Stimulated activated CD4-positive, alpha-beta T cell treated with anti-CD3 and anti-CD28 coated beads, Interleukin-2, amount 100 ng/mL, for 24 hours (primary cell): ENCODE results near the gene DAAM1.

Experiments
- DNase-seq, 2 donors: peaks; one replicate each; pipeline ENCODE4 v3.0.0-alpha.2; 2020

Gene DAAM1

DNA sequence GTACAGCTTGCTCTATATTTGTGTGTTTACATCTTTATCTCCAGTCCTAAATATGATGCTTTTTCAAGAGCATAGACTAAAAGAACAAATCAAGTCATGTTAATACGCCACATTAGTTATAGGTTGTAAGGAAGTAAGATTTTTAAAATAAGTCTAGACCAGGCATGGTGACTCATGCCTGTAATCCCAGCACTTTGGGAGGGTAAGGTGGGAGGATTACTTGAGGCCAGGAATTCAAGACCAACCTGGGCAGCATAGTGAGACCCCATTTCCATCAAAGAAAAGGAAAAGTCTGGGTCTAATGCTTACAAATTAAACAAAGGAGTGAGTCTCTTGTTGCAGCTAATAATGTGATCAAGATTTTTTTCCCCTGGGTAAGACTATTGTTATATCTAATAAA is 157.9 kb downstream of the DAAM1 start:
- DNase-seq = no peak

DNA sequence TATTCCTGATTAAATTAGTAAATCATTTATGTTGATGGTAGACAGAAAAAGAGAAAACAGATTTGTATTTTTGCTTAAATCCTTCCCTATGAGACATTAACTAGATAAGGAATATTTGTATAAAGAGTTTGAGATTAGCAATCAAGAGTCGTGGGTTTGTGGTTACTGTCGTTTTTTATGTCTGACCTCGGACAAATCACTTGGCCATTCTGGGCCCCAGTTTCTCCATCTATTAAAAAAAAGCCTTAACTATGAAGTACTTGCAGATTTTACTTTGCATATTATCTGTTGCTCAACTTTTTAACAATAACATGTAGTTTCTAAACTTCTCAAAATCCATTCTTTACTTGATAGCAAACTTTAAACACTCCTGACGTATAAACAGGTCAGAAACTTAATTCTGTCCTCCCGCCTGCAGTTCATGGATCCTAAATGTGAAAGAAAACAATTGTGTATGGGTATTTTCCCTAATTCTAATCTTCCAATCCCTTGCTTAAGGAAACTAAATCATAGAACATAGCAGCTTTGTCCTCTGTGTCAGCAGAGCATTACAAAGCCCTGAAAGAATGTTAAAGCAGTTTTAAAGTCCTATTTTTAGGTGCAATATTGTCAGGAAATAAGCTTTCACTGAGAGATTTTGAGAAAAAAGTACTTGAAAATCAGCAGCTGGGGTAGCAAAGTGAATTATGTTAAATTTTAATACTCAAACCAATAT is 158.5 kb downstream of the DAAM1 start:
- no peak for DNase-seq

DNA sequence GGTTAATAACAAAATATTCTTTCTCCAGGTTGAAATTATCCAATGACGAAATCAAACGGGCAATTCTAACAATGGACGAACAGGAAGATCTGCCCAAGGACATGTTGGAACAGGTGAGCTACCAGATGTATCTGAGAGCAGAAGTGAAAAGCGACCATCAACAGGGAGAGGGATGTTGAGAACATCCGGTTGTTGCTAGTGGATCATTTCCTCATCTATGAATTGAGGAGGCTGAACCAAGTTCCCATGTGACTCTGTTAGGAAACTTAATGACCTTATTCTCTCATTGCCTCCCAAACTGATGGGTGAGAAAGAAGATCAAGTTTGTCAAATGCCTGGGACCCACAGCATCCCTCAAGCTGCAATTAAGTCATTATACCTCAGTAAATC is 159.0 kb downstream of the DAAM1 start:
- DNase-seq = no peak

DNA sequence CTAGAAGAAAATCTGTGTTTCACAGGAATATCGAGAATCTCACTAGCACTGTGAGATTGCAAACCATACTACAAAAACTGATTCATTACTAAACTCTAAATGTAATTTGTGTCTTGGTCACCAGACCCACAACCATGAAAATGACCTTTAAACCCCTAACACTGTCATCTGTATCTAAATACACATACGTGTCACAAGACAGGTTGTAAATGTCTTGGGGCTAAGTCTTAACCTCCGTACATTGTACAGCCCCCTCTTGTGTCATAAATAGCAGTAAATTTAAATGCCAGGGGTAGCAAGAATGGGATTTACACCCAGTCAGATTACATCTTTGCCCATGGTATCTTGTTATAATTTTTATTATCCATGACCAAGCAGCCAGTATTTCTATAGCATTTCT is 159.4 kb downstream of the DAAM1 start:
- DNase-seq = no peak

DNA sequence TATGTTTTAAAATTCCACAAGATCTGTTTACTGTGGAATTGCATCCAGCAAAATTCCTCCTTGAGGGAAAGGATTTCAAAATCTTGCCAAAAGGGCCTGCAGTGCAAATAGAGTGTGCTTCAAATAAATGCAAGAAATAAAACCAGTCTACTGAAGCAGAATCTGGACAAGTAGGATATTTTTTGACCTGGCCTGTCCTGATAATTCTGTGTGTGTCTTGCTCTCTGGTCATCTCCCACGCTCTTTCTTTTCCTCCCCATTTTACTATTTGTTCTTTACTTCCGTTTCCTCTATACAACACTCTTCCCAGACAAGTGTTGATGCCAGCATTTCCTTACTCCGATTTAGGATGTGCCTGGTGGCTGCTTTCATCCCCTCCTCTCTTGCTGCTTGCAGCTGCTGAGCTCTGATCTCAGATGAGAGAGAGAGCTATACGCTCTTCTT is 160.8 kb downstream of the DAAM1 start:
- DNase-seq = no peak

DNA sequence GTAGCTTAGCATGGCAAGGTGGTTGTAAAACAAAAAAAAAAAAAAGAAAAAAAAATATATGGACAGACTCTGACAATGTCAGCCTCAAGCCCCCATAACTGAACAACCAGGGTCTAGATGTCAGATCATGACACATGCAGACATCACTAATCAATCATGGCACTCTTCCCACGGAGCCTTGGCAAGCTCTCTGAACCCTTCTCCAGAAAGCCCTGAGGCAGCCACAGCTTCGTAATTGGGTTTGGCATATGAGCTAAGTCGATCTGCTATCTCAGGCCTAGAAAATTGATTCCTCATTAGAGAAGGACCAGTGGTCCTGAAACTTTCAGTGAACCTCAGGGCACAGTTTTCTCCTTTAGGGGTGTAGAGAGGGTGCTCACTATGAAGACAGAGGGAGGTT is 164.5 kb downstream of the DAAM1 start:
- no peak for DNase-seq

DNA sequence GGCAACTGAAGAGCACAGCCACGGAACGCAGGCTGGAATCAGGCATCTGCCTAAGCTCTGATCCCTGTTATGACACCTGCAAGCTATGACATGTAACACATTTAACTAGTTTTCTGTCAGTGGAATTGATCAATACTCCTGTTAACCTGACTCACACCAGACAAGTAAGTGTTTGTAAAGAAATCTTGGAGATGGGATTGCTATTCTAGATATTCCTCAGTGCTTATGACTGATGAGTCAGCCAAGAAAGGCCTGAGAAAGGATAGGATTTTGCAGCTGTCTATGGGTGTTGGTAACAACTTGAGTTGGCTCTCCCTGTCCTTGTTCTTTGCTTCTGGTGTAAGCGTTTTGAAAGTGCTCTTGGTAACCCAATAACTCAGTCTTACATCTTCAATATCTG is 166.2 kb downstream of the DAAM1 start:
- DNase-seq = no peak

DNA sequence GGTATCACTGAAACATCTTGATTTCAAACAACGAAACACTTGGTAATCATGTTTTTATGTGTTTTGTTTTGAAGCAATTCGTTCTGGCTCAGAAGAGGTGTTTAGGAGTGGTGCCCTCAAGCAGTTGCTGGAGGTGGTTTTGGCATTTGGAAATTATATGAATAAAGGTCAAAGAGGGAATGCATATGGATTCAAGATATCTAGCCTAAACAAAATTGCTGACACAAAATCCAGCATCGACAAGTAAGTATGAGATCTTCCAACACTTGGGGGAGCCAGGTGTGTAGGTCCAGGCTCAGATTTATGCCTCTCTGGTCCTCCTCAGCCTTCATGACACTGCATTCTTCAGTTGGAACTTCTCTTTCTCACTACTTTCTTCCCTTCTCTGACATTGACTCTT is 166.6 kb downstream of the DAAM1 start:
- DNase-seq = no peak

DNA sequence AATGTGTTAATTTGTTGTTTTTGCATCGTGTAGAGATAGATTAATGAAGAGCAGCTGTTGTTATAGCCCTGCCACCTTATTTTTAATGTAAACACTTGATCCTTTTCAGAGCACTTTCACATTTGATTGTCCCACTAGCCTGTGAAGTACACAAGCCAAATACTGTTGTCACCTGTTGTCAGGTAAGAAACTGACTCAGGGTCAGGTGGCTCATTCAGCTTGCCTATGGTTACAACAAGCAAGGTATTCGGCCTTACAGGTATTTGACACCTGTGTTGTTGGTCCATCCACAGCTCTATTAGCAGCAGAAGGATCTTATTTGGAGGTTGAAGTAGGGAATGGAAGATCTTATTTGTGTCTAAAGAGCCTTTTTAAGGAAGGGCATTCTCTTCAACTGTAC is 167.8 kb downstream of the DAAM1 start:
- DNase-seq = no peak

DNA sequence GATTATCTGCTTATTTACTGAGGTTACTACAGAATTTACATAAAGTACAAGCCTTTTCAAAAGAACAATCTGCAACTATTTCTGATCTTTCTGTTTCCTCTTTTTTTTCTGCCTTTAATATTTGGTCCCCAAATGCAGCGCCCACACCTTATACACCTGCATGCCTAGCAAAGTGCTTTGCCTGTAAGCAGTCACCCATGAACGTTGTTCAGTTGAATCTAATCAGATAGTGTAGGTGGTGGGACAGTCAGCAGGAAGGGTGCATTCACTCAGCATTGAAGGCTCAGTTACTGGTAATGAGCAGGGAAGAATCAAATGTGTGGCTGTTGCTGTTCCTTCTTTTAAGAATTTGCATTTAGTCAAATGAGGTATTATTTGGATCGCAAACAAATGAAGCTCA is 168.3 kb downstream of the DAAM1 start:
- no peak for DNase-seq

DNA sequence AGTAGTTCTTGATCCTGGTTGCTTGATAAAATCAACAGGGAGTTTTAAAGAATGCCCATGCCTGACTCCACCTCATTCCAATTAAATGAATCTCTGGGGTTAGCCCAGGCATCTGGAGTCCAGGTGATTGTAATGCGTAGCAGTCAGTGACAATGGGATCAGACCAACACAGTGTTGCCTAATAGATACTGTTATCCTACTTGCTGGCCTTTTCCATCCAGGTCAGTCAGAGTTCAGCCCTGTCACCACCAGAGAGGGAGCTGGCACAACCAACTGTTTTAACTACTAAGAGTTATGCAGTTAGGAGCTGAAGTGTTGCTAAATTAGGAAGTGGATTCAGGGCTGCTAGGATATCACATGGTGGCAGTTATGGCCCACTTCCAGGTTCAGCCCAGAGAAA is 169.6 kb downstream of the DAAM1 start:
- DNase-seq = no peak

DNA sequence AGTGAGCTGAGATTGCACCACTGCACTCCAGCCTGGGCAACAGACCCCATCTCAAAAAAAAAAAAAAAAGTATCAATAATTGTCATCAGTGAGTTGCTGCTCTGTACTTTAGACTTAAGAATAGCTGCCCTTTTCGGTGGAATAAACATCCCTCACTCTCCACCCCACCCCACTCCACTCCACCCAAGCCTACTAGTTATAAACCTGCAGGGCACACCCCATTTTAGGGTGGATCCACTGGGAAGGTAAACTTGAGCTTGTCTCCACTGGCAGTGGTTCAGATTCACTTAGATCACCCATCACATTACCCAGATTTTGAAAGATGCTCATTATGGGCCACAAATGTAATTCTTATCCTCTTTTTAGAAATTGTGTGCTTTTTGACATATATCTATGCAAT is 170.3 kb downstream of the DAAM1 start:
- DNase-seq = no peak

DNA sequence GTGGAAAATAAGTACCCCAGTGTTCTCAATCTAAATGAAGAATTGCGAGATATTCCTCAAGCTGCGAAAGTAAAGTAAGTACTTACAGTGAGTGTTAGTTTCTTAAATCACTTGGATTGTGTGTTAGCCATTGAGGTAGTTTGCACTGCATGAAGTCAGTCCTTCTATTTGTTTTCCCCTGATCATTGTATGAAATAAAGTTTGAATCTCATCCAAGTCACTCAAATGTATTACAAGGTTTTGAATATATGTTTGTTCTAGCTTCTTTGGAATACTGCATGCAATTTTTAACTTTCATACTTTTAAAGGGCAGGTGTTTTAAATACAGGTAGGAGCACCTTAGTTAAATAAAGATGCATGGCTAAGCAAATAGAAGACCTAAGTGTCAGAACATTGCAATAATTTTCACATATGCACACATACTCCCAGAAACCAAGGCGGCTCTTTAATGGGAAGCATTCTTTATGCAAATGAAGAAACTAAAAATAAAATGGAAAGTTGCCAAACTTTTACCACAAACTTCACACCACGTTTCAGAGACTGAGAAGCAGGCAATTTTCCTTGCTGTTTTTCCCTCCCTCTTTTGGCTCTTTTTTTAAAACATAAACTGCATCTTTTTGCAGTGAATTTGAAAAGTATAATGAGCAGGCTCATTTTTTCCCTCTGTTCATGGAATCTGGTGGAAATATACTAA is 171.1 kb downstream of the DAAM1 start:
- DNase-seq = no peak

DNA sequence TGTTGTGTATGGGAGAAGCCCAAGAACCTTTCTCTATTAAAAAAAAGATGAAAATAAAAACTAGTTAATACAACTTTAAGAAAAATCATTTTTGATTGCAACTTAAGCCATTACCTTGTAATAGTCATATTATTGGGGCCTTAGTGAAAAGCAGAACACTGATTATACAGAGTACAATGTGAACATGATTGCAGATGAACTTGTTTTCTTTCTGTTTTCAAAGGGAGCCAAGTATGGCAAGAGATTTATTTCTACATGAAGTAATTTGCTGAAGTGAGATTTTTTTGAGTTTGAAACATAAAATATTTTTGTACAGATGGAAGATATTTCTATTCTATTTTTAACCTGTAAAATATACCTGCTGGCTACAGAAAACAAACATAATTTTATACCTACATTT is 171.8 kb downstream of the DAAM1 start:
- no peak for DNase-seq

DNA sequence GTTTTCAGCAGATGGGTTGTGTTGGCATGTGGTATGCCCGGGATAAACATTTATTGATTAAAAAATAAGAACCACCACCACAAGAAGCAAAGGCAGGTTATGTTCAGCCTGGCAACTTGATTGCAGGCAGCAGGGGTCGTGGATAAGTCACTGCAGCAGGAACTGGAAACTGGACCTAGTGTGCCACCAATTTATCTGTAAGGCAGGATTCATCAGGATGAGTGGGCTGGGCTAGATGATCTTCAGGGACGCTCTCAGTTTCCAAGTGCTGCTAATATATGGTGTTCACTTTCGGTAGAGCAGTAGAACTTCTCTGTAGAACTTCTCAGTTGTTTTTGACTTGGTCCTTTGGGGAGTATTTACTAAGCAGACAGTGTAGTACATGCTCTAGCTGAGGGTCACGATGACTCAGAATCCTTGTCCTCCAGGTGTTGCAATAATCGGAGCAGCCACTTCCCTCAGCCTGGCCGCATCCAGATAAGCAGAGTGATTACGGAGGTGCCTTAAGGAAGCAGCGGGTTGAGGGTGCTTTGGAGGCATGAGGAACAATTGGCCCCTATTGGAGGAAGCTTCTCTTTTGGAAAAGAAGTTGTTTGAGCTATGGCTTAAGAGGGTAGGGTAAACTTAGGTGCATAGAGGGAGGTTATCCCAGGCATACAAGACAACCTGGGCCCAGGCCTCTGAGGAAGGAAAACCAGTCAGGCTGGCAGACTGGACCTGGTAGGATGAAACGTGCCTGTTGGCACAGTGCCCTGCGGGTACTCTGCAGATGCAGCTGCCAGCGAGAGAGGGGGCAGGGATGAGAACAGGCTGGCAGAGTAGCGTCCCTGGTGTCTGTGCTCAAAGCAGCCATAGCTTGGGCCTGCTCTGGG is 172.7 kb downstream of the DAAM1 start:
- DNase-seq = no peak

DNA sequence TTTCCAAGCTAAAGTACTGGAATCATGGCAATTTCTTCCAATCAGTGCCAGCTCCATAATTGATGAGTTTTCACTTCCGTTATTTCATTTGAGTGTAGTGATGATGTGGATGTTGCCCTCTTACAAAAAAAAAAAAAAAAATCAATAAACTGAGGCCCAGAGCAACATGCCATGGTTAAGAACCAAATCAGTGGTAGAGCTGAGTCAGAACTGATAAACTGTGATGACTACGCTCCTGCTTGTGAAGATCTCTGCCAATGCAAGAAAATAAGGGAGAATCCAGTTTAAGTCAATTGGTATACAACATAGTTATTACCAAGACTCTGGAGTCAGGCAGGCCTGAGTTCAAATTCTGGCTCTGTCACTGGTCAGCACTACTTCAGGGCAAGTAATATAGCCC is 174.0 kb downstream of the DAAM1 start:
- no peak for DNase-seq

DNA sequence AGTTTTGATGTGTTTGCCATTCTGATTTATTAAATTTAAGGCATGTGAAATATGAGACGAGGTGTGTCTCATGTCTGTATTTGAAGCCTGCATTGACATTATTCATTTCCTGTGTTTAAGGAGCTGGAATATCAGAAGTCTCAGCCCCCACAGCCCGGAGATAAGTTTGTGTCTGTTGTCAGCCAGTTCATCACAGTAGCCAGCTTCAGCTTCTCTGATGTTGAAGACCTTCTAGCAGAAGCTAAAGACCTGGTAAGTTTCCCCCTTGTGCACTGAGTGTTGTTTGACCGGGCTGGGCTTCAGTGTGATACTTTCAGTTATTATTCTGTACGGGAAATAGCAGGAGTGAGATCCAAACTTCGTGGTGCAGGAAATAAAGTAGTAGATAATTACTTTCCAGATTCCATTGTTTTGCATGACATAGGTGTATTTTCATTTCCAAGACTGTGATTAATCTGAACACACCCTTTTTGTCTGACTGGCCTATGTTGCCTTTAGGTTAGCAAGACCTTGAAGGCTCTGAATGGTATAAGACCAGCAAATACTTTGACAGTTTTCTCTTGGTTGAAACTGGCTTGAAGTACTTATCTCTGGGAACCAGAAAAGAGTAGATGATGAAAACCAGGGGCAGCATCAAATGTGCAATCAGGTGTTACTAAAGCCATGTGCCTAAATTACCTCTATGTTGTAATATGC is 175.2 kb downstream of the DAAM1 start:
- no peak for DNase-seq

DNA sequence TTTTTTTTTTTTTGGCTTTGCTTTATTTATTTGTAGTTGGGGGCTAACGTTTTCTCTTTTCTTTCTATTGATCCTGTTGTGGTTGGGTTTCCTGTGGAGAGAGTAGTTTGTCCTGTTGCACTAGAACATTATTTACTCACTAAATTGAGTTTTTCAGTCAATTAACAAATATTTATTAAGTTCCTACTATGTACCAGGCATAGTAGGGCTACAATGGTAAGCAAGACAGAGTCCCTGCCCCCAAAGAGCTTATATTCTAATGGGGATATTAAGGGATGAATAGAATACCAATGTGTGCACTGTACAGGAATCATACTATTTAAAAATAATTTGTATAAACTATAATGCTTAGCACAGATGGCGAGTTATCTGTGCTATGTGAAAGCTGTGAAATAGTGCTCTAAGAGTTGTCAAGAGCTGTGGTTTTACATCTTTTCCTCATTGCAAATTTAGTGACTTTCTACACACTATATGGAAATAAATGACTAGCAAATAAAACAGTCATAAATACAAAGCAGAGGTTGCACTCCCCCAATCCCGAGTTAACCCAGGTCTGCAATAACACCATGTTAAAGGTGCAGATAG is 181.8 kb downstream of the DAAM1 start:
- no peak for DNase-seq

DNA sequence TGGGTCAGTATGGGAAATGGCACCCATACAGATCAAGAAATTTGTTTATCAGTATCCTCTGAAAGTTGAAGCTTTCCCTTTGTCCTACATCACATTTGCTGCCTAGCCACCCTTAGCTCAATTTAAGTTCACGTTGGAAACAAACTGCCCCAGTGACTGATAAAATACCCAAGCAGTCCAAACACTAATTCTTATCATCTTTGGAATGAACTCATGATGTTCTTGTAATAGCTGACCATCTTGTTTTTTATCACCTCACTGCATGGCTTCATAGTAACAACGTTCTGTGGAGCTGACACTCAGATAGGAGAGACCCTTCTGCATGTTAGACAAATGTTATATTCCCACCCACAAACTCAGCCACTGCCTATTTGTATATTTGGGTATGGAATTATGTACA is 183.3 kb downstream of the DAAM1 start:
- DNase-seq = no peak

DNA sequence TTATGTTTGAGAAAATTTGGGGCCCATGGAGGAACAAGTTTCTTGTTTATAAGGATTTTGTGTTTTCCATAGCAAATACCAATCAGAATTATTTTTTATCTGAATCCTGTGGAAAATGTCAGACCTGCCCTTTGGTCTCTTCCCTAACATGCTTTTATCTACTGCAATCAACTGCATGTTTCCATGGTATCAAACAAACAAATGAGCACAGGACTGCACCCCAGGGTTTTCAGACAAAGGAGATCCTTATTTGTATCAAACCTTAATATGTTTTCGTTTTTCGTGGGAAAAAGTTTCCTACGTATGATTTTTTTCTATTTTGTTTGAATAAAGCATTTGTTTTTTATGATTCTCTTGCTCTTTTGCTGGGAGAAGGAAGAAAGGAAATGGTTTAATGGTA is 185.6 kb downstream of the DAAM1 start:
- DNase-seq = no peak

DNA sequence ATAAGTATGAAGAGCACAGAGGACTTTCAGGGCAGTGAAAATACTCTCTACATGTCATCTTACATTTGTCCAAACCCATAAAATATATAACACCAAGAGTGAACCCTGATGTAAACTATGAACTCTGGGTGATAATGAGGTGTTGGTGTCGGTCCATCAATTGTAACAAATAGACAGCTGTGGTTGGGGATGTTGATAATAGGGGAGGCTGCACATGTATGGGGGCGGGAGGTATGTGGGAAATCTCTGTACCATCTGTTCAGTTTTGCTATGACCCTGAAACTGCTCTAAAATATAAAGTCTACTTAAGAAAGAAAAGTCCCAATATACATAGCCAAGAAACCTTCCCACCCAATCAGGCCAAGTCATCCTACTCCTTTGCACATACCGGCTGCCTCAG is 188.2 kb downstream of the DAAM1 start:
- DNase-seq = no peak

DNA sequence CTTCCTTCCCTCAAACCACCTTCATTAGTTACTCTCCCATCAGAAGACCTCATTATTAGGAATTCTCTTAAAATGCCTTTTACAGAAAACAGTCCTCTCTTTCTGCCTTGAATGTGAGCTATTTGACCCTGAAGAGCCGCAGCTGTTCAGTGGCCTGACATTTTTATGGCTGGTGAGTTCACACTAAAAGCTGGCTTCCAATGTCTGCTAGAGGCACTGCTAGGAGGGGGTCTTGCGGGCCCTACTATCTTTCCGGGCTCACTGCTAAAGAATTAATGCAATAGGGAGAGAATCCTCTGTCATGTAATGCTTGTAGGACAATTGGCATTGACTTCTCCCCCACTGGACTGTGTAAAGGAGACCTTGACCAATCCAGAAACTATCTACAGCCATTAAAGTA is 189.0 kb downstream of the DAAM1 start:
- no peak for DNase-seq
